RPMI7951 (cell line): Measurements from ENCODE around the gene SULT1A3. TPM values are rescaled to one million over a fixed set of nuclear protein-coding genes. Genes with fewer than 3 reads are reported as not detected.
"Not testable (repeated sequence)": the region's sequence is repeated elsewhere in the genome, so short reads cannot be mapped to it uniquely, and the experiment has no call there.

Experiments
- DNase-seq: peaks from one replicate; pipeline ENCODE4 v3.0.0-alpha.2; 2012; ENCODE audit warnings: low read depth
- total RNA-seq: library from RNA; depleted of rRNA; stranded (reverse); fragments of >200 nt; shearing (Covaris generic); gene quantifications from 2 replicates; pipeline ENCODE4 v1.2.3, GENCODE V29; 2014; rRNA removed

SULT1A3 gene
- 4.2 and 6.0 TPM in 2 replicates for total RNA-seq

GRCh38 chr16:30199049-30199448, at the start of gene SULT1A3:
Gene SULT1A3 (plus strand): TSS chr16:30199255. CDS start chr16:30200729, 1,474 bp downstream.
- not testable (repeated sequence) for DNase-seq

- no peak for DNase-seq
These were observed 48.0 kb upstream of the SULT1A3 start for GRCh38 chr16:30151091-30151490.

- DNase-seq = no peak
These were observed 46.5 kb upstream of the SULT1A3 start for GRCh38 chr16:30152517-30152916.

GRCh38 chr16:30155188-30155587, 43.9 kb upstream of the SULT1A3 start:
- no peak for DNase-seq

GRCh38 chr16:30157214-30157613, 41.8 kb upstream of the SULT1A3 start:
- DNase-seq = no peak

GRCh38 chr16:30163538-30163937, 35.5 kb upstream of the SULT1A3 start:
- no peak for DNase-seq

GRCh38 chr16:30166202-30166902, 32.7 kb upstream of the SULT1A3 start:
- DNase-seq = no peak

- DNase-seq = not testable (repeated sequence)
These were observed 30.3 kb upstream of the SULT1A3 start for GRCh38 chr16:30168746-30169145.

- not testable (repeated sequence) for DNase-seq
These were observed 29.6 kb upstream of the SULT1A3 start for GRCh38 chr16:30169416-30169815.

GRCh38 chr16:30170145-30170544, 28.9 kb upstream of the SULT1A3 start:
- DNase-seq = not testable (repeated sequence)

- no peak for DNase-seq
These were observed 26.0 kb upstream of the SULT1A3 start for GRCh38 chr16:30173054-30173453.

- not testable (repeated sequence) for DNase-seq
These were observed 22.2 kb upstream of the SULT1A3 start for GRCh38 chr16:30176876-30177275.

GRCh38 chr16:30179195-30179594, 19.9 kb upstream of the SULT1A3 start:
- DNase-seq = no peak

GRCh38 chr16:30179931-30180330, 19.1 kb upstream of the SULT1A3 start:
- no peak for DNase-seq

GRCh38 chr16:30180741-30181140, 18.3 kb upstream of the SULT1A3 start:
- no peak for DNase-seq

GRCh38 chr16:30183233-30184095, 15.6 kb upstream of the SULT1A3 start, which contains the start of gene CORO1A:
Gene CORO1A (plus strand): TSS chr16:30183602. CDS start chr16:30185210, 1,608 bp downstream.
- peak; percentile 69 for DNase-seq

GRCh38 chr16:30184096-30184890, 14.8 kb upstream of the SULT1A3 start:
- DNase-seq = no peak

GRCh38 chr16:30184891-30185682, 14.0 kb upstream of the SULT1A3 start:
- DNase-seq = no peak

- DNase-seq = no peak
These were observed 13.2 kb upstream of the SULT1A3 start for GRCh38 chr16:30185683-30186421.

GRCh38 chr16:30186444-30186781, 12.6 kb upstream of the SULT1A3 start:
- DNase-seq = no peak
